ENCODE measurements around the gene TAS2R8. TPM values are rescaled to one million over a fixed set of nuclear protein-coding genes. Genes with fewer than 3 reads are reported as not detected.

TAS2R8 gene
- total and polyA plus RNA-seq, 2 donors (not counting 1 experiment from before 2014, with no cell fraction given): under 0.01 TPM; not detected in 1

- Histone ChIP-seq H3K79me2 (ENCODE audit: control insufficient read depth, insufficient read depth, low read length) (no peaks in the 10 kb centered on the region), H2AFZ (ENCODE audit: low read length) (no peak overlapping the region), H3K4me3 (replicated peaks in 1 of 4; ENCODE audit: control extremely low read depth in 1 of 4, insufficient read depth in 1 of 4, low read depth in 3 of 4, low read length in 4 of 4) (no peak overlapping the region), H3K9me3 (ENCODE audit: control insufficient read depth, insufficient read depth, low read depth, low read length) (no peaks in the 10 kb centered on the region), H3K36me3 (ENCODE audit: control insufficient read depth, insufficient read depth, low read length) (no peaks in the 10 kb centered on the region), H3K27ac (ENCODE audit: insufficient read depth, low read length) (no peak overlapping the region), H3K27me3 (ENCODE audit: control insufficient read depth, insufficient read depth, low read length) (no peaks in the 10 kb centered on the region), H3K4me1 (ENCODE audit: control insufficient read depth, extremely low read depth, insufficient read depth, low read length) (no peaks in the 10 kb centered on the region), H3K4me2 (ENCODE audit: extremely low read depth, insufficient read depth, low read length) (no peak overlapping the region), H3K9ac (ENCODE audit: insufficient read depth, low read length) (no peak overlapping the region), H4K20me1 (ENCODE audit: control insufficient read depth, extremely low read depth, insufficient read depth, low read length) (no peaks in the 10 kb centered on the region)
- no peak for DNase-seq (ENCODE audit: low read depth in 2 of 2)
- TF ChIP-seq CTCF (conservative IDR thresholded peaks at IDR 0.05 in 1 of 2, IDR thresholded peaks at IDR 0.05 in 1 of 2; ENCODE audit: low read depth in 1 of 2, low read length in 2 of 2): no peak
- no peak for TF ChIP-seq EZH2 (IDR thresholded peaks at IDR 0.05; ENCODE audit: low read length, missing control alignments)
Measured at GRCh38 chr12:10756194-10756593, 50.9 kb downstream of the TAS2R8 start.

Other genes starting within 250 kb of the TAS2R8 start
- gene MAGOHB, start 193.7 kb downstream of the TAS2R8 start, total RNA-seq: 10.5 and 21.1 TPM in 2 replicates
- gene MAGOHB, start 193.7 kb downstream of the TAS2R8 start, polyA plus RNA-seq: 29.8 and 48.6 TPM in 2 replicates
- under 0.01 TPM in 1 of 2 replicates, not detected in the other for gene STYK1, start 133.2 kb downstream of the TAS2R8 start, total RNA-seq
- gene STYK1, start 133.2 kb downstream of the TAS2R8 start, polyA plus RNA-seq: 0.41 TPM in 1 of 2 replicates, not detected in the other
- gene YBX3, start 84.0 kb downstream of the TAS2R8 start, total RNA-seq: 97.8 and 109 TPM in 2 replicates
- 150 and 172 TPM in 2 replicates for gene YBX3, start 84.0 kb downstream of the TAS2R8 start, polyA plus RNA-seq
- not detected in 2 replicates for gene TAS2R7, start 4.7 kb downstream of the TAS2R8 start, total RNA-seq
- gene TAS2R7, start 4.7 kb downstream of the TAS2R8 start, polyA plus RNA-seq: not detected in 2 replicates
- 0.17 TPM in 1 of 2 replicates, not detected in the other for gene TAS2R9, start 2.9 kb upstream of the TAS2R8 start, total RNA-seq
- not detected in 2 replicates for gene TAS2R9, start 2.9 kb upstream of the TAS2R8 start, polyA plus RNA-seq
- 0.50 and 0.51 TPM in 2 replicates for gene TAS2R10, start 19.1 kb upstream of the TAS2R8 start, total RNA-seq
- 0.06 and 0.10 TPM in 2 replicates for gene TAS2R10, start 19.1 kb upstream of the TAS2R8 start, polyA plus RNA-seq
- 0.66 and 0.77 TPM in 2 replicates for gene PRR4, start 42.2 kb upstream of the TAS2R8 start, total RNA-seq
- gene PRR4, start 42.2 kb upstream of the TAS2R8 start, polyA plus RNA-seq: 0.93 and 1.7 TPM in 2 replicates
- gene PRH1, start 77.0 kb upstream of the TAS2R8 start, total RNA-seq: 8.7 and 19.2 TPM in 2 replicates
- 1.2 and 1.6 TPM in 2 replicates for gene PRH1, start 77.0 kb upstream of the TAS2R8 start, polyA plus RNA-seq
- 1.0 and 1.7 TPM in 2 replicates for gene TAS2R13, start 102.3 kb upstream of the TAS2R8 start, total RNA-seq
- gene TAS2R13, start 102.3 kb upstream of the TAS2R8 start, polyA plus RNA-seq: not detected in 2 replicates
- not detected in 2 replicates for gene PRH2, start 122.0 kb upstream of the TAS2R8 start, total RNA-seq
- gene PRH2, start 122.0 kb upstream of the TAS2R8 start, polyA plus RNA-seq: 0.14 TPM in 1 of 2 replicates, not detected in the other
- gene TAS2R14, start 132.0 kb upstream of the TAS2R8 start, total RNA-seq: 2.1 and 2.6 TPM in 2 replicates
- gene TAS2R14, start 132.0 kb upstream of the TAS2R8 start, polyA plus RNA-seq: 1.3 and 2.0 TPM in 2 replicates
- gene TAS2R50, start 179.6 kb upstream of the TAS2R8 start, total RNA-seq: 1.3 and 2.3 TPM in 2 replicates
- gene TAS2R50, start 179.6 kb upstream of the TAS2R8 start, polyA plus RNA-seq: not detected in 2 replicates
- gene TAS2R20, start 191.0 kb upstream of the TAS2R8 start, total RNA-seq: 2.1 and 3.3 TPM in 2 replicates
- gene TAS2R20, start 191.0 kb upstream of the TAS2R8 start, polyA plus RNA-seq: 0.06 and 0.22 TPM in 2 replicates
- 3.1 and 5.3 TPM in 2 replicates for gene TAS2R19, start 215.3 kb upstream of the TAS2R8 start, total RNA-seq
- gene TAS2R19, start 215.3 kb upstream of the TAS2R8 start, polyA plus RNA-seq: 0.10 and 0.49 TPM in 2 replicates
- 2.6 and 3.6 TPM in 2 replicates for gene TAS2R31, start 224.1 kb upstream of the TAS2R8 start, total RNA-seq
- gene TAS2R31, start 224.1 kb upstream of the TAS2R8 start, polyA plus RNA-seq: 0.15 and 0.73 TPM in 2 replicates